Progenitor cell of endocrine pancreas (in vitro differentiated cells): ENCODE measurements around the gene RELL1. TPM values are rescaled to one million over a fixed set of nuclear protein-coding genes. Genes with fewer than 3 reads are reported as not detected.
A peak's percentile ranks its signal among the peaks of the same experiment; 100 is the strongest.

Experiments used
- DNase-seq: peaks from one replicate; pipeline ENCODE4 v3.0.0; 2021; ENCODE audit warnings: low spot score; ENCODE audit not compliant: unreplicated experiment
- H3K27ac Mint-ChIP-seq: 2 replicates; pipeline ENCODE4 v1.8.0; 2021; ENCODE audit warnings: mild to moderate bottlenecking, moderate library complexity, mixed read lengths
- H3K27me3 Mint-ChIP-seq: 2 replicates; pipeline ENCODE4 v1.8.0; 2021; ENCODE audit warnings: mixed read lengths
- H3K36me3 Mint-ChIP-seq: 2 replicates; pipeline ENCODE4 v1.8.0; 2022; ENCODE audit warnings: mixed read lengths; ENCODE audit not compliant: insufficient read depth
- H3K4me1 Mint-ChIP-seq: 2 replicates; pipeline ENCODE4 v1.8.0; 2021; ENCODE audit warnings: low read depth, mixed read lengths
- H3K4me3 Mint-ChIP-seq: 2 replicates; pipeline ENCODE4 v1.8.0; 2021; ENCODE audit warnings: low read depth, mild to moderate bottlenecking, moderate library complexity, mixed read lengths
- H3K9me3 Mint-ChIP-seq: 2 replicates; pipeline ENCODE4 v1.8.0; 2021; ENCODE audit warnings: low read depth, mixed read lengths
- CTCF ChIP-seq: fragments of 200-600 bp; sonication (generic); IDR thresholded peaks from one replicate; pipeline ENCODE4 v1.5.0; 2021; ENCODE audit warnings: antibody characterized with exemption, mild to moderate bottlenecking; ENCODE audit not compliant: unreplicated experiment
- total RNA-seq: library from RNA; stranded (reverse); gene quantifications from 2 replicates; pipeline ENCODE4 v1.2.1, GENCODE V29; 2021

The RELL1 gene
- total RNA-seq, 1 donor from 2014 or later = 33.6 TPM

- Mint-ChIP-seq H3K36me3 (no peaks in the 10 kb centered on the region), H3K27ac (no peak overlapping the region), H3K27me3 (no peaks in the 10 kb centered on the region), H3K9me3 (peaks cover 5% of the 10 kb centered on the region), H3K4me3 (no peak overlapping the region), H3K4me1 (peaks cover 24% of the 10 kb centered on the region)
- no peak for DNase-seq
- TF ChIP-seq CTCF = no peak
Measured at GRCh38 chr4:37723067-37723466, 36.9 kb upstream of the RELL1 start.

- Mint-ChIP-seq H3K9me3 (peaks cover 5% of the 10 kb centered on the region), H3K27ac (peak overlapping the region; percentile 73)
Measured at GRCh38 chr4:37721995-37722638, 35.9 kb upstream of the RELL1 start.

GRCh38 chr4:37719021-37719420 lies 32.8 kb upstream of the RELL1 start:
- TF ChIP-seq CTCF = no peak
- no peak for DNase-seq
- no peak overlapping the region for H3K4me3 Mint-ChIP-seq
- H3K27ac Mint-ChIP-seq = no peak overlapping the region
- peaks cover 5% of the 10 kb centered on the region for H3K9me3 Mint-ChIP-seq
- no peaks in the 10 kb centered on the region for H3K27me3 Mint-ChIP-seq
- H3K36me3 Mint-ChIP-seq = no peaks in the 10 kb centered on the region
- H3K4me1 Mint-ChIP-seq = peaks cover 22% of the 10 kb centered on the region

More at GRCh38 chr4:37721995-37722638, 35.9 kb upstream of the RELL1 start:
- H3K36me3 Mint-ChIP-seq = no peaks in the 10 kb centered on the region
- H3K4me1 Mint-ChIP-seq = peaks cover 21% of the 10 kb centered on the region
- no peak overlapping the region for H3K4me3 Mint-ChIP-seq
- DNase-seq = no peak
- no peaks in the 10 kb centered on the region for H3K27me3 Mint-ChIP-seq
- no peak for TF ChIP-seq CTCF

- Mint-ChIP-seq H3K4me1 (peaks cover 17% of the 10 kb centered on the region), H3K4me3 (no peak overlapping the region), H3K9me3 (no peaks in the 10 kb centered on the region), H3K27me3 (no peaks in the 10 kb centered on the region), H3K27ac (no peak overlapping the region), H3K36me3 (no peaks in the 10 kb centered on the region)
- DNase-seq = no peak
- no peak for TF ChIP-seq CTCF
Measured at GRCh38 chr4:37717576-37717975, 31.4 kb upstream of the RELL1 start.

GRCh38 chr4:37715889-37716402 lies 29.8 kb upstream of the RELL1 start:
- Mint-ChIP-seq H3K27me3 (no peaks in the 10 kb centered on the region), H3K4me1 (peaks cover 15% of the 10 kb centered on the region), H3K4me3 (no peak overlapping the region), H3K9me3 (no peaks in the 10 kb centered on the region), H3K27ac (no peak overlapping the region), H3K36me3 (no peaks in the 10 kb centered on the region)
- no peak for TF ChIP-seq CTCF
- no peak for DNase-seq
